A673 (cell line): ENCODE measurements around the gene MGAT5. TPM values are rescaled to one million over a fixed set of nuclear protein-coding genes. Genes with fewer than 3 reads are reported as not detected.

Source experiments
- BruUV-seq: library from RNA; stranded (reverse); fragments of 400-500 nt; replicated peaks from 2 replicates; lab custom pipeline; 2021; lab: Mats Ljungman, UMichigan
- CTCF ChIA-PET: fragments of 300-600 bp; sonication (Branson Sonifier 250); formaldehyde crosslinking; loops from one replicate; lab custom pipeline; 2022; ENCODE audit warnings: antibody characterized with exemption; lab: Charles Lee
- POLR2A ChIA-PET: fragments of 300-600 bp; sonication (Branson Sonifier 250); formaldehyde crosslinking; loops from one replicate; lab custom pipeline; 2022; ENCODE audit warnings: antibody characterized with exemption; ENCODE audit not compliant: low non-redundant PET; lab: Charles Lee
- DNase-seq: peaks from one replicate; pipeline ENCODE4 v3.0.0-alpha.2; 2015; ENCODE audit warnings: low spot score
- H3K27ac ChIP-seq: fragments of 200-600 bp; sonication (generic); 2 replicates; pipeline ENCODE4 v1.5.1; 2016; ENCODE audit warnings: mixed run types, low read depth, mild to moderate bottlenecking, mixed read lengths, antibody characterized with exemption, low read length; ENCODE audit not compliant: poor library complexity, severe bottlenecking
- H3K27me3 ChIP-seq: fragments of 200-600 bp; sonication (generic); replicated peaks from 2 replicates; pipeline ENCODE4 v1.6.1; 2017; ENCODE audit warnings: mixed run types, low read depth, mild to moderate bottlenecking, mixed read lengths, antibody characterized with exemption, low read length; ENCODE audit not compliant: insufficient read depth, poor library complexity
- H3K36me3 ChIP-seq: fragments of 200-600 bp; sonication (generic); 2 replicates; pipeline ENCODE4 v1.6.1; 2016; ENCODE audit warnings: mixed run types, mild to moderate bottlenecking, mixed read lengths, antibody characterized with exemption, low read length; ENCODE audit not compliant: insufficient read depth, poor library complexity, severe bottlenecking
- H3K4me1 ChIP-seq: fragments of 200-600 bp; sonication (generic); 2 replicates; pipeline ENCODE4 v1.6.1; 2017; ENCODE audit warnings: mixed run types, mild to moderate bottlenecking, mixed read lengths, antibody characterized with exemption, low read length; ENCODE audit not compliant: insufficient read depth, poor library complexity, severe bottlenecking
- H3K4me3 ChIP-seq: fragments of 200-600 bp; sonication (generic); 2 replicates; pipeline ENCODE4 v1.5.1; 2016; ENCODE audit warnings: low read depth, mixed run types, mild to moderate bottlenecking, mixed read lengths, low read length; ENCODE audit not compliant: poor library complexity, severe bottlenecking
- H3K9me3 ChIP-seq: fragments of 200-600 bp; sonication (generic); 2 replicates; pipeline ENCODE4 v1.6.1; 2016; ENCODE audit warnings: mixed run types, low read depth, mild to moderate bottlenecking, mixed read lengths, antibody characterized with exemption, low read length; ENCODE audit not compliant: poor library complexity, severe bottlenecking
- EZH2 ChIP-seq: fragments of 200-600 bp; sonication (generic); IDR thresholded peaks from 2 replicates; pipeline ENCODE4 v1.6.1; 2017; ENCODE audit warnings: borderline replicate concordance, low read depth, mild to moderate bottlenecking, mixed read lengths, antibody characterized with exemption, low read length; ENCODE audit not compliant: poor library complexity, severe bottlenecking
- intact Hi-C: fragments of 100-400 bp; cut with micrococcal nuclease; formaldehyde crosslinking; loops from one replicate; pipeline ENCODE4 v1.10.0; 2022; ENCODE audit not compliant: unreplicated experiment
- total RNA-seq: library from RNA; stranded (reverse); gene quantifications from 2 replicates; pipeline ENCODE4 v1.2.3, GENCODE V29; 2021
- TF ChIP-seq, protein P1 (sequence below): fragments of 300-800, 200-600 bp; sonication (generic); conservative IDR thresholded peaks from 2 replicates; pipeline ENCODE4 v1.5.1; 2017; ENCODE audit warnings: low read depth, mild to moderate bottlenecking, antibody characterized with exemption, low read length, moderate library complexity, mixed read lengths

The MGAT5 gene
- total RNA-seq, 1 experiment from 2014 or later: 11.0 TPM

- intact Hi-C loops: no loop called here
- H3K27me3 ChIP-seq: peaks cover 8% of the 10 kb centered on the region
- H3K4me3 ChIP-seq: no peak overlapping the region
- DNase-seq: no peak
- TF ChIP-seq EZH2: no peak
- TF ChIP-seq, protein P1, sequence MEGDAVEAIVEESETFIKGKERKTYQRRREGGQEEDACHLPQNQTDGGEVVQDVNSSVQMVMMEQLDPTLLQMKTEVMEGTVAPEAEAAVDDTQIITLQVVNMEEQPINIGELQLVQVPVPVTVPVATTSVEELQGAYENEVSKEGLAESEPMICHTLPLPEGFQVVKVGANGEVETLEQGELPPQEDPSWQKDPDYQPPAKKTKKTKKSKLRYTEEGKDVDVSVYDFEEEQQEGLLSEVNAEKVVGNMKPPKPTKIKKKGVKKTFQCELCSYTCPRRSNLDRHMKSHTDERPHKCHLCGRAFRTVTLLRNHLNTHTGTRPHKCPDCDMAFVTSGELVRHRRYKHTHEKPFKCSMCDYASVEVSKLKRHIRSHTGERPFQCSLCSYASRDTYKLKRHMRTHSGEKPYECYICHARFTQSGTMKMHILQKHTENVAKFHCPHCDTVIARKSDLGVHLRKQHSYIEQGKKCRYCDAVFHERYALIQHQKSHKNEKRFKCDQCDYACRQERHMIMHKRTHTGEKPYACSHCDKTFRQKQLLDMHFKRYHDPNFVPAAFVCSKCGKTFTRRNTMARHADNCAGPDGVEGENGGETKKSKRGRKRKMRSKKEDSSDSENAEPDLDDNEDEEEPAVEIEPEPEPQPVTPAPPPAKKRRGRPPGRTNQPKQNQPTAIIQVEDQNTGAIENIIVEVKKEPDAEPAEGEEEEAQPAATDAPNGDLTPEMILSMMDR: no peak
- POLR2A ChIA-PET: no interaction called here
- no peaks in the 10 kb centered on the region for H3K9me3 ChIP-seq
- CTCF ChIA-PET: interaction anchor here (0.6 kb wide), 1 partner anchor 29 kb away, joined by 4 read pairs; no protein-coding TSS in a partner anchor
- no peaks in the 10 kb centered on the region for H3K36me3 ChIP-seq
- BruUV-seq: no TSS peak
- H3K4me1 ChIP-seq: no peaks in the 10 kb centered on the region
- H3K27ac ChIP-seq: no peak overlapping the region
Measured at GRCh38 chr2:134479696-134480330, 225.9 kb downstream of the MGAT5 start.

DNA sequence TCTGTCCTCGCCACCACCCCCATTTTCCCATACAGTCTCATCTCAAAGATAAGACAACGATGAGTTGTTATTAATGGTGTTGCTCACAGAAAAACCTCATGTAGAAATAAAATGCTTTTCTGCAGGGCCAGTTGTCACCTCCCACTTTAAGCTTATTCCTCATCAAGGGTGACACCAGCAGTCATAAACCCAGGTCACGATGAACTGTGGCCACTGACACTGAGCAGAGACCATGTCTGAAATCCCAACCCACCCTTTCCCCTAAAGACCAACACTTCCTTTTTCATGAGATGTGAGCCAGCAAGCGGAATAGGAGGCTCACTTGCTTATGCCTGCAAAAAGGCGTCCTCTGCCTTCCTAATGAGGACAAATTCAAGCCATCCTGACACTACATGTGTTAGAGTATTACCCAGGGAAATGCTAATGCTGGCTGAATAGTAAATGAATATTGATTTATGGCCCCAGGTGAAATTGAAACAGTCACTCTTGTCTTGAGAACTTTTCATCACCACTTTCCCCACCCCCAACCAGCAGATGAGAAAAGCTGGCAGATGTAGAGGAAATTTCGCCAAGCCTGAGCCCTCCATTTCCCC is 228.4 kb downstream of the MGAT5 start:
- peaks cover 24% of the 10 kb centered on the region for H3K27me3 ChIP-seq
- POLR2A ChIA-PET: interaction anchor here (0.6 kb wide), 1 partner anchor 25 kb away, joined by 3 read pairs; no protein-coding TSS in a partner anchor
- no peak for DNase-seq
- TF ChIP-seq, protein P1: no peak
- no peak for TF ChIP-seq EZH2
- intact Hi-C loops: no loop called here
- H3K4me1 ChIP-seq: no peaks in the 10 kb centered on the region
- no peaks in the 10 kb centered on the region for H3K9me3 ChIP-seq
- CTCF ChIA-PET: no interaction called here
- H3K4me3 ChIP-seq: no peak overlapping the region
- no peak overlapping the region for H3K27ac ChIP-seq
- no TSS peak for BruUV-seq
- no peaks in the 10 kb centered on the region for H3K36me3 ChIP-seq

DNA sequence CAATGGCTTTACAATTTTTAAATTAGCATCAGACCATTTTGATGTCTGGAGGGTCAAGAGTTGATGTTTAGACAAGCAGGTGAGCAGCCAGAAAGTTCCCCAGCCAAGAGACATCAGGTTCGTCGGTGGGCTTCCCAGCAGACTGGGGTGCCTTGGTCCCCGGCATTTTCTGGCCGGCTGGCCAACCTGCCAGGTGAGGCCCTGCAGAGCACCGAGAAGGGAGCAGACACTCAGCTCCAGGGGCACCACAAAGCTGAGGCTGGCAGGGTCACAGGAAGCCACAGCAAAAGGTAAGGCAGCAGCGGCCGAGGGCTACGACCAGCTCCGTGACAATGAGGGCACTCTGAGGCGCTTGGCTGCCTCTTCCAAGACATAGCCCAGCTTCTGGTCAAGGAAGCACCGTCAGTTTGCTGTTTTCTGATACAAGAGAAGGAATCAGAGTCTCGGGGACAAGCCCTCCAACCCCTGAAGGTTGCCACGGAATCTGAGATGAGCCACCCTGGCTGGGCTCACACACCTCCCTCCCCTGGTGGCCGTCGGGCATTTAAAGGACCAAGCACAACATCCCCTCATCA is 229.0 kb downstream of the MGAT5 start:
- intact Hi-C loops: no loop called here
- Histone ChIP-seq H3K9me3 (no peaks in the 10 kb centered on the region), H3K27me3 (peaks cover 30% of the 10 kb centered on the region), H3K36me3 (no peaks in the 10 kb centered on the region), H3K4me3 (no peak overlapping the region), H3K27ac (no peak overlapping the region), H3K4me1 (no peaks in the 10 kb centered on the region)
- ChIA-PET POLR2A (interaction anchor here (0.6 kb wide), 1 partner anchor 24 kb away, joined by 3 read pairs; no protein-coding TSS in a partner anchor), CTCF (no interaction called here)
- no TSS peak for BruUV-seq
- no peak for TF ChIP-seq EZH2
- TF ChIP-seq, protein P1: no peak
- DNase-seq: no peak
